ENCODE results near the gene NSMF. TPM values are rescaled to one million over a fixed set of nuclear protein-coding genes. Genes with fewer than 3 reads are reported as not detected.

The NSMF gene, protein sequence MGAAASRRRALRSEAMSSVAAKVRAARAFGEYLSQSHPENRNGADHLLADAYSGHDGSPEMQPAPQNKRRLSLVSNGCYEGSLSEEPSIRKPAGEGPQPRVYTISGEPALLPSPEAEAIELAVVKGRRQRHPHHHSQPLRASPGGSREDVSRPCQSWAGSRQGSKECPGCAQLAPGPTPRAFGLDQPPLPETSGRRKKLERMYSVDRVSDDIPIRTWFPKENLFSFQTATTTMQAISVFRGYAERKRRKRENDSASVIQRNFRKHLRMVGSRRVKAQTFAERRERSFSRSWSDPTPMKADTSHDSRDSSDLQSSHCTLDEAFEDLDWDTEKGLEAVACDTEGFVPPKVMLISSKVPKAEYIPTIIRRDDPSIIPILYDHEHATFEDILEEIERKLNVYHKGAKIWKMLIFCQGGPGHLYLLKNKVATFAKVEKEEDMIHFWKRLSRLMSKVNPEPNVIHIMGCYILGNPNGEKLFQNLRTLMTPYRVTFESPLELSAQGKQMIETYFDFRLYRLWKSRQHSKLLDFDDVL
- total RNA-seq, result 28.7 and 35.7 TPM in 2 replicates
- 12.0 TPM for total RNA-seq (2013)
- polyA plus RNA-seq, result 59.4 and 82.1 TPM in 2 replicates
- 28.1 and 48.1 TPM in 2 replicates for polyA minus RNA-seq

DNA sequence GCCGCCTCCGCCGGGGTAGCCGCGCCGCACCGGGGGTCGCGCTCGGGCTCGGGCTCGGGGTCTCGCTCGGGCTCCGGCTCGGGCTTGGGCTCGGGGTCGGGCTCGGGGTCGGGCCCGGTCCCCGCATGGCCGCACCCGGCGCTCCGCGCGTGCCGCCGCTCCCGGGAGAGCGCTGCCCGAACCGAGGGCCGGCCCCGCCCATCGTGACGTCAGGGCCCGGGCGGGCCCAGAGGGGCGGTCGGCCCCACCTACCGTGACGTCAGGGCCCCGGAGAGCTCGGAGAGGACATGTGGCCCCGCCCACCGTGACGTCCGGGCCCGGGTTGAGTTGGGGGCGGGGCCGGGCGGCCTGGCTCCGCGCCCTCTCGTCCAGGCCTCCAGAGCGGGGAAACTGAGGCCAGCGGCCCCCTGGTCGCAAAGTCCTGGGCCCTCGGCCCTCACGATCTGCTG is at the start of gene NSMF:
Gene NSMF, minus strand, starts transcription at position 183 of the 449 bp plus-strand sequence. CDS start 232 bp downstream, outside the sequence.
- ATAC-seq (ENCODE audit: low read depth), result peak; percentile 82
- under 1% methylated on average over 61 of the region's 62 CpGs for WGBS (ENCODE audit: insufficient coverage)
- Mint-ChIP-seq H3K27me3 (no peaks in the 10 kb centered on the region), H3K27ac (peak within 1 kb of the TSS; percentile 75), H3K4me3 (peak within 1 kb of the TSS; percentile 75), H3K9me3 (ENCODE audit: insufficient read depth) (no peaks in the 10 kb centered on the region), H3K4me1 (peaks cover 34% of the 10 kb centered on the region)
- CTCF ChIA-PET, result interaction anchor here (0.6 to 1.3 kb wide), 3 partner anchors 36 to 222 kb away, joined by 3 to 4 read pairs (median 3); partner anchors contain the start of genes EXD3 and NOXA1
- peaks cover 9% of the 10 kb centered on the region for H4K20me1 ChIP-seq (ENCODE audit: control insufficient read depth, insufficient read depth, low read length, poor library complexity, severe bottlenecking)
- POLR2A ChIA-PET, result interaction anchor here (0.6 to 2.2 kb wide), 2 partner anchors 36 to 240 kb away, joined by 6 to 13 read pairs; partner anchors contain the start of genes EXD3 and NOXA1
- H3K9me3 ChIP-seq (ENCODE audit: control extremely low read depth in 1 of 3, control insufficient read depth in 2 of 3, insufficient read depth in 1 of 3, low read length in 2 of 3), result peaks cover 0 to 4% (median 0%) of the 10 kb centered on the region in 3 donors
- peak; percentile 96 for DNase-seq
- H3K4me1 ChIP-seq (ENCODE audit: control insufficient read depth in 2 of 2, insufficient read depth in 2 of 2, low read length in 2 of 2), result peaks cover 49 to 60% of the 10 kb centered on the region in 2 donors
- H2AFZ ChIP-seq (ENCODE audit: insufficient read depth, low read depth, low read length, poor library complexity, severe bottlenecking), result peak within 1 kb of the TSS; percentile 79
- H3K4me3 ChIP-seq (ENCODE audit: control extremely low read depth in 1 of 5, extremely low read depth in 1 of 5, insufficient read depth in 1 of 5, low read depth in 2 of 5, low read length in 4 of 5), result peak within 1 kb of the TSS in 4 of 5 experiments; percentile 45 to 69 (median 62)
- TF ChIP-seq EZH2 (IDR thresholded peaks at IDR 0.05; ENCODE audit: borderline replicate concordance, insufficient read depth, low read depth, low read length, poor library complexity, severe bottlenecking) (no peak), CTCF (IDR thresholded peaks at IDR 0.05) (no peak)
- intact Hi-C loops (cut with micrococcal nuclease), result loop anchor here (1.0 to 10.0 kb wide), 2 partner anchors 36 to 664 kb away; partner anchors contain the start of genes CCDC183, EXD3, NOXA1 and TMEM141
- H3K27me3 ChIP-seq (replicated peaks in 1 of 4; ENCODE audit: control extremely low read depth in 1 of 4, control insufficient read depth in 3 of 4, insufficient read depth in 4 of 4, low read length in 3 of 4), result no peaks in the 10 kb centered on the region
- H3K4me2 ChIP-seq (replicated peaks; ENCODE audit: low read depth, low read length, poor library complexity, severe bottlenecking), result peak within 1 kb of the TSS; percentile 99
- peaks cover 0 to 3% of the 10 kb centered on the region in 2 experiments for H3K36me3 ChIP-seq (replicated peaks in 1 of 2; ENCODE audit: control extremely low read depth in 1 of 2, control insufficient read depth in 1 of 2, extremely low read depth in 1 of 2, insufficient read depth in 2 of 2, low read length in 1 of 2)
- peaks cover 6% of the 10 kb centered on the region for H3K79me2 ChIP-seq (ENCODE audit: control insufficient read depth, insufficient read depth, low read length)
- H3K27ac ChIP-seq (ENCODE audit: low read length in 2 of 2), result peak within 1 kb of the TSS; percentile 50 to 63
- H3K9ac ChIP-seq (ENCODE audit: low read length), result peak within 1 kb of the TSS; percentile 73

All from B cell (primary cell).